Hematopoietic multipotent progenitor cell (in vitro differentiated cells): Measurements from ENCODE around the gene RGS5. TPM values are rescaled to one million over a fixed set of nuclear protein-coding genes. Genes with fewer than 3 reads are reported as not detected.

ENCODE experiments used
- DNase-seq, 3 donors: peaks; one replicate each; pipeline ENCODE4 v3.0.0-alpha.2; 2011 to 2015; ENCODE audit warnings: low read depth in 2 of 3, low spot score in 2 of 3
- total RNA-seq: library from RNA; depleted of rRNA; stranded (reverse); fragments of >200 nt; gene quantifications from one replicate; pipeline ENCODE4 v1.2.3, GENCODE V29; 2012

The RGS5 gene
- total RNA-seq, 1 donor, result 0.27 TPM

GRCh38 chr1:163093579-163093978 lies 109.1 kb downstream of the RGS5 start:
- no peak for DNase-seq

- no peak for DNase-seq
Measured at GRCh38 chr1:163093169-163093568, 109.5 kb downstream of the RGS5 start.

Other genes with a start within 250 kb of the RGS5 start
- gene RGS4, start 133.6 kb downstream of the RGS5 start, total RNA-seq, result not detected
- gene NUF2, start 119.0 kb upstream of the RGS5 start, total RNA-seq, result 1.6 TPM